HepG2 (cell line): ENCODE results near the gene MAT2A. TPM values are rescaled to one million over a fixed set of nuclear protein-coding genes. Genes with fewer than 3 reads are reported as not detected.

Source experiments
- ATAD3A ChIP-seq: sonication (generic); formaldehyde crosslinking; IDR thresholded peaks from 2 replicates; pipeline ENCODE4 v1.4.0; 2020; ENCODE audit warnings: missing genetic modification reagents
- ATF7 ChIP-seq, 2 experiments: fragments of 450-650 bp in 1 of 2; sonication (generic) in 1 of 2; formaldehyde crosslinking in 1 of 2; IDR thresholded peaks; 2 replicates each; pipeline versions ENCODE4 v1.4.0 to v1.6.1; 2016 to 2020; ENCODE audit warnings: antibody characterized with exemption in 1 of 2, mild to moderate bottlenecking in 1 of 2, missing genetic modification reagents in 1 of 2
- FOXO1 ChIP-seq: sonication (generic); formaldehyde crosslinking; IDR thresholded peaks from 2 replicates; pipeline ENCODE4 v1.4.0; 2020; ENCODE audit warnings: missing genetic modification reagents
- HMGXB4 ChIP-seq, 2 experiments: sonication (generic) in 1 of 2; formaldehyde crosslinking in 1 of 2; IDR thresholded peaks; 2 replicates each; pipeline versions ENCODE4 v1.4.0 to v1.6.1; 2018 to 2020; ENCODE audit warnings: missing genetic modification reagents in 2 of 2, borderline replicate concordance in 1 of 2, low read depth in 1 of 2, mild to moderate bottlenecking in 1 of 2, missing biosample characterization in 1 of 2
- HOXD1 ChIP-seq: sonication (generic); formaldehyde crosslinking; IDR thresholded peaks from 2 replicates; pipeline ENCODE4 v1.5.0; 2020; ENCODE audit warnings: missing genetic modification reagents
- MAX ChIP-seq: IDR thresholded peaks from 2 replicates; pipeline ENCODE4 v1.6.1; 2012; ENCODE audit warnings: inconsistent platforms
- USF2 ChIP-seq, 2 experiments: sonication (generic) in 1 of 2; formaldehyde crosslinking in 1 of 2; IDR thresholded peaks; 2 replicates each; pipeline versions ENCODE4 v1.5.1 to v1.6.1; 2011 to 2020; ENCODE audit warnings: borderline replicate concordance in 1 of 2, low read depth in 1 of 2, low read length in 1 of 2, mild to moderate bottlenecking in 1 of 2, missing genetic modification reagents in 1 of 2, moderate library complexity in 1 of 2
- YEATS2 ChIP-seq: sonication (generic); formaldehyde crosslinking; IDR thresholded peaks from 2 replicates; pipeline ENCODE4 v1.4.0; 2020; ENCODE audit warnings: missing genetic modification reagents, borderline replicate concordance
- ZBTB2 ChIP-seq: sonication (generic); formaldehyde crosslinking; IDR thresholded peaks from 2 replicates; pipeline ENCODE4 v1.8.0; 2022; ENCODE audit warnings: low read depth, missing genetic modification reagents
- ZKSCAN5 ChIP-seq: sonication (generic); formaldehyde crosslinking; IDR thresholded peaks from 2 replicates; pipeline ENCODE4 v1.5.1; 2020; ENCODE audit warnings: mild to moderate bottlenecking, missing genetic modification reagents
- ZNF276 ChIP-seq: sonication (generic); formaldehyde crosslinking; IDR thresholded peaks from 2 replicates; pipeline ENCODE4 v1.4.0; 2020; ENCODE audit warnings: mild to moderate bottlenecking, low read depth, missing genetic modification reagents
- ZNF431 ChIP-seq: sonication (generic); formaldehyde crosslinking; IDR thresholded peaks from 2 replicates; pipeline ENCODE4 v1.9.0; 2022; ENCODE audit warnings: missing genetic modification reagents, low read depth, mild to moderate bottlenecking, borderline replicate concordance
- ZNF44 ChIP-seq: sonication (generic); formaldehyde crosslinking; IDR thresholded peaks from 2 replicates; pipeline ENCODE4 v1.5.1; 2020; ENCODE audit warnings: mild to moderate bottlenecking, missing genetic modification reagents
- polyA plus RNA-seq, 8 experiments: library from polyadenylated mRNA; depleted of rRNA in 3 of 8; stranded (reverse) in 7 of 8; unstranded in 1 of 8; fragments of >200 nt; fragmentation: Illumina TruSeq in 4 of 8; extraction: Trizol in 4 of 8; gene quantifications; 2 replicates each; pipeline versions ENCODE4 v1.2.1 to v1.2.3, GENCODE V29; 2011 to 2016; ENCODE audit warnings: low read depth in 4 of 8, missing spikeins in 1 of 8, mixed read lengths in 1 of 8; ENCODE audit not compliant: insufficient read depth in 1 of 8
- total RNA-seq, 5 experiments: library from RNA; depleted of rRNA; stranded (reverse); fragments of >200 nt; fragmentation: Illumina TruSeq; extraction: Trizol; gene quantifications; 2 replicates each; pipeline ENCODE4 v1.2.3, GENCODE V29; 2016; ENCODE audit warnings: low read depth in 1 of 5

The MAT2A gene
- total and polyA plus RNA-seq, 2 of the 13 experiments (the other 11 are each of a cell fraction or from before 2014, with no cell fraction given) = 155 to 331 TPM

- peak; percentile 37 to 67; a peak in 2 of 4 replicates for TF ChIP-seq HMGXB4 (CRISPR knock-in tag; IDR thresholded peaks at IDR 0.05; ENCODE audit: borderline replicate concordance in 1 of 2, low read depth in 1 of 2)
- no peak for TF ChIP-seq YEATS2 (CRISPR knock-in tag)
- TF ChIP-seq ATF7 (IDR thresholded peaks at IDR 0.05) = no peak
- TF ChIP-seq ATF7 (CRISPR knock-in tag; IDR thresholded peaks at IDR 0.05) = no peak
- no peak for TF ChIP-seq ATAD3A
- no peak; the same call in 1 of the 2 replicates for TF ChIP-seq ZNF44 (CRISPR knock-in tag)
- TF ChIP-seq MAX = no peak; the same call in 1 of the 2 replicates
- TF ChIP-seq USF2 (IDR thresholded peaks at IDR 0.05; ENCODE audit: low read depth, low read length) = no peak
- no peak for TF ChIP-seq USF2 (CRISPR knock-in tag; IDR thresholded peaks at IDR 0.05; ENCODE audit: borderline replicate concordance)
- no peak for TF ChIP-seq FOXO1 (CRISPR knock-in tag)
- TF ChIP-seq ZBTB2 (CRISPR knock-in tag) = no peak
- no peak for TF ChIP-seq ZNF431 (CRISPR knock-in tag)
- TF ChIP-seq ZNF276 (CRISPR knock-in tag) = no peak
- no peak for TF ChIP-seq HOXD1 (CRISPR knock-in tag)
- TF ChIP-seq ZKSCAN5 (CRISPR knock-in tag) = no peak
Measured at GRCh38 chr2:85577386-85578242, 38.6 kb downstream of the MAT2A start, which contains the start of gene VAMP8 (continued).
